ENCODE data around the gene GOLGA5. TPM values are rescaled to one million over a fixed set of nuclear protein-coding genes. Genes with fewer than 3 reads are reported as not detected.

The GOLGA5 gene
- total and polyA plus RNA-seq, 2 of the 13 experiments (the other 11 are each of a cell fraction or from before 2014, with no cell fraction given) = 31.0 to 40.0 TPM

DNA sequence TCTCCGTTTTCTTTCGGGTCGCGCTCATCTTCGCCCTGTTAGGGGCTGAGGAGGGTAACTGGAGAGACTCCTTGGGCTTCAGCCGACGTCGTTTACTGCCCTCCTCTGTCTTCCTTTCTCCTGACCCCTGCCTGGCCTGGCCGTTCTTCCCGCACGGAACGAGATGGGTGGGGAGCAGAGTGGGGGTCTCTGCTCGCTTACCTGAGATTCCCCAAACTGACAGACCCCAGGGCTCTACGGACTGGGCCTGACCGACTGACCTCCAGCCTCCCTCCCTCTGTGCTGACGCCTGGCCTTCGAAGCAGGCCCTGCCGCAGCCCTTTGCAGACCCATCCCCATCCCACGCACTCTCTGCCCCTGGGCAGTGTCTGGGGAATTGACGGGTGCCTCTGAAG is 439 bp downstream of the GOLGA5 start (continued):
- TF ChIP-seq AFF4 (CRISPR knock-in tag; IDR thresholded peaks at IDR 0.05) (0 out of 2 replicates have a peak, but pooled peaks have one; percentile 16), ZNF232 (CRISPR knock-in tag; IDR thresholded peaks at IDR 0.05; ENCODE audit: borderline replicate concordance) (peak; percentile 42; the same call in 1 of the 2 replicates), ZBTB8A (CRISPR knock-in tag; IDR thresholded peaks at IDR 0.05; ENCODE audit: borderline replicate concordance, low read depth) (peak; percentile 71; the same call in 1 of the 2 replicates), ZNF768 (CRISPR knock-in tag; IDR thresholded peaks at IDR 0.05) (no peak), ZXDC (CRISPR knock-in tag; IDR thresholded peaks at IDR 0.05) (0 out of 2 replicates have a peak, but pooled peaks have one; percentile 25), ZFX (CRISPR knock-in tag; IDR thresholded peaks at IDR 0.05; ENCODE audit: low read depth) (peak; percentile 70; the same call in 1 of the 2 replicates), XRCC5 (optimal IDR thresholded peaks at IDR 0.05; ENCODE audit: low read length) (no peak), TSC22D2 (CRISPR knock-in tag; IDR thresholded peaks at IDR 0.05; ENCODE audit: borderline replicate concordance) (no peak), ASH2L (IDR thresholded peaks at IDR 0.05; ENCODE audit: insufficient read length, low read depth, low read length) (peak; percentile 36), DBP (CRISPR knock-in tag; IDR thresholded peaks at IDR 0.05; ENCODE audit: not compliant biosample characterization) (peak; percentile 65), ZSCAN20 (CRISPR knock-in tag; IDR thresholded peaks at IDR 0.05; ENCODE audit: borderline replicate concordance) (0 out of 2 replicates have a peak, but pooled peaks have one; percentile 10), ZNF451 (CRISPR knock-in tag; IDR thresholded peaks at IDR 0.05) (0 out of 2 replicates have a peak, but pooled peaks have one; percentile 5), NRL (CRISPR knock-in tag; IDR thresholded peaks at IDR 0.05; ENCODE audit: borderline replicate concordance) (0 out of 2 replicates have a peak, but pooled peaks have one; percentile 47)
- TF ChIP-seq, protein P1, sequence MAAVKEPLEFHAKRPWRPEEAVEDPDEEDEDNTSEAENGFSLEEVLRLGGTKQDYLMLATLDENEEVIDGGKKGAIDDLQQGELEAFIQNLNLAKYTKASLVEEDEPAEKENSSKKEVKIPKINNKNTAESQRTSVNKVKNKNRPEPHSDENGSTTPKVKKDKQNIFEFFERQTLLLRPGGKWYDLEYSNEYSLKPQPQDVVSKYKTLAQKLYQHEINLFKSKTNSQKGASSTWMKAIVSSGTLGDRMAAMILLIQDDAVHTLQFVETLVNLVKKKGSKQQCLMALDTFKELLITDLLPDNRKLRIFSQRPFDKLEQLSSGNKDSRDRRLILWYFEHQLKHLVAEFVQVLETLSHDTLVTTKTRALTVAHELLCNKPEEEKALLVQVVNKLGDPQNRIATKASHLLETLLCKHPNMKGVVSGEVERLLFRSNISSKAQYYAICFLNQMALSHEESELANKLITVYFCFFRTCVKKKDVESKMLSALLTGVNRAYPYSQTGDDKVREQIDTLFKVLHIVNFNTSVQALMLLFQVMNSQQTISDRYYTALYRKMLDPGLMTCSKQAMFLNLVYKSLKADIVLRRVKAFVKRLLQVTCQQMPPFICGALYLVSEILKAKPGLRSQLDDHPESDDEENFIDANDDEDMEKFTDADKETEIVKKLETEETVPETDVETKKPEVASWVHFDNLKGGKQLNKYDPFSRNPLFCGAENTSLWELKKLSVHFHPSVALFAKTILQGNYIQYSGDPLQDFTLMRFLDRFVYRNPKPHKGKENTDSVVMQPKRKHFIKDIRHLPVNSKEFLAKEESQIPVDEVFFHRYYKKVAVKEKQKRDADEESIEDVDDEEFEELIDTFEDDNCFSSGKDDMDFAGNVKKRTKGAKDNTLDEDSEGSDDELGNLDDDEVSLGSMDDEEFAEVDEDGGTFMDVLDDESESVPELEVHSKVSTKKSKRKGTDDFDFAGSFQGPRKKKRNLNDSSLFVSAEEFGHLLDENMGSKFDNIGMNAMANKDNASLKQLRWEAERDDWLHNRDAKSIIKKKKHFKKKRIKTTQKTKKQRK (IDR thresholded peaks at IDR 0.05; ENCODE audit: low read length) = no peak
- TF ChIP-seq, protein P2, sequence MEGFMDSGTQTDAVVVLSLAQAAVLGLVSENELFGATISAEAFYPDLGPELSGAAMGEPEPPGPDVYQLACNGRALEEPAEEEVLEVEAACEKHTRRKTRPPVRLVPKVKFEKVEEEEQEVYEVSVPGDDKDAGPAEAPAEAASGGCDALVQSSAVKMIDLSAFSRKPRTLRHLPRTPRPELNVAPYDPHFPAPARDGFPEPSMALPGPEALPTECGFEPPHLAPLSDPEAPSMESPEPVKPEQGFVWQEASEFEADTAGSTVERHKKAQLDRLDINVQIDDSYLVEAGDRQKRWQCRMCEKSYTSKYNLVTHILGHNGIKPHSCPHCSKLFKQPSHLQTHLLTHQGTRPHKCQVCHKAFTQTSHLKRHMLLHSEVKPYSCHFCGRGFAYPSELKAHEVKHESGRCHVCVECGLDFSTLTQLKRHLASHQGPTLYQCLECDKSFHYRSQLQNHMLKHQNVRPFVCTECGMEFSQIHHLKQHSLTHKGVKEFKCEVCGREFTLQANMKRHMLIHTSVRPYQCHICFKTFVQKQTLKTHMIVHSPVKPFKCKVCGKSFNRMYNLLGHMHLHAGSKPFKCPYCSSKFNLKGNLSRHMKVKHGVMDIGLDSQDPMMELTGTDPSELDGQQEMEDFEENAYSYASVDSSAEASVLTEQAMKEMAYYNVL (CRISPR knock-in tag; IDR thresholded peaks at IDR 0.05; ENCODE audit: borderline replicate concordance) = no peak

All from HepG2 (cell line).